EH (cell line): ENCODE results near the gene ZSCAN32.

Experiments
- DNase-seq: peaks from one replicate; pipeline ENCODE4 v3.0.0-alpha.2; 2015; ENCODE audit warnings: low read depth

Gene ZSCAN32

DNA sequence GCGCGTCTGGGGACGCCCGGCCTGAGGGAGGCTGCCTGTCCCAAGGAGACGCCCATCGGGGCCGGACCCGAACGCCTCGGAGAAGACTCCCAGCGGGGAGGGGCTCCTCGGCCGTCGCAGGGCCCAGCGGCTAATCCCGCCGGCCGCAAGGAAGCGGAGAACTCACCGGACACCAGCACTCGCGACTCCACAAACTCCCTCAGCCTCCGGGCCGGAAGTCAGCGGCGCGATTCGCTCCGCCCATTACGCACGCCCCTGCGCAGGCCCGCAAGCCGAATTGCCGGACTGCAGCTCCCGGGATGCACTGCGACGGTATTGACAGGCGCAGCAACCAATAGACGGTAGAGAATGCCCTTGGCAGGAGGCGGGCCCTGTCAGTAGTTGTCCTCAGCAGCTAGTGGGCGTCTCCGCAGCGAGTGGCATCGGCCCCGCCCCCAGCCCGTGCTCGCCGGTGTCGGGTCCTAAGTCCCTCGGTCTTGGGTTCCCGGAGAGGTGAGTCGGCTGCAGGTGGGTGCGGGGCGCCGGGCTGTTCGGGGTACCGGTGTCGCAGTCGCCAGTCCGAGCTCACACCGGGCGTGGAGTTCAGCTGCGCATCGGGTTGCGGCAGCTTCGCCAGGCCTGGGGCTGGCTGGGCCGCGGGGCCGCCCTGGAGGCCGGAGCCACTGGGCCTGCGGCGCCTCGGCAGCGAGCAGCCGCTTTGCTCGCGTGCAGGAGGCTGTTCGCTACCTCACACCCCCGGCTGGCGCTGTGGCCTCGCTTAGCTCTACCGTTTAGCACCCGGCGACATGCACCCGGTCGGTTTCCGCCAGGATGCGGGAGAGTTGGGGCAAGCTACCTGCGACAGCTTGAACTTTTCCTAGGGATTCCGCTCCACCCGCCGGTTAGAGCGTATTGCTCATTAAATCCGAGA lies at the start of gene ZSCAN32, which contains the start of gene ZNF174:
TSS of gene ZSCAN32 (minus strand) at position 226 of the 910 bp plus-strand sequence. CDS start 3,447 bp downstream, outside the sequence.
TSS of gene ZNF174 (plus strand) at position 437 of the 910 bp plus-strand sequence. CDS start 790 bp downstream, outside the sequence.
- peak; percentile 99 for DNase-seq

DNA sequence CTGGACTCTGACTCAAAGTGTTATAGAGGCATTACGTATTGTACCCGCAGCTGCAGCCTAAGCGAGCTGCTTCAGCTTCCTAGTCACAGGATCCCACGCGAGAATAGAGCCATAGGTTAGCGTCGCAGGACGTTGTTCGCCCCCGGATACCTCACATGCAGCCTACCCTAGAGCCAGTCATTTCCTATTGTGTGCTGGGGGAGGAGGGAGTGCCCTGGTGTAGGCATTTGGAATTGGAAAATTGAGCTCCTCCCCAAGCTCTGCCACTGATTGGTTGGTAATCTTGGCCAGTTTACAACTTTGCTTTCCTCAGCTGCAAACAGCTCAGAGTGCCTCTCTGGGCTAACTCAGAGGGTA lies 43.2 kb upstream of the ZSCAN32 start:
- peak; percentile 84 for DNase-seq

DNA sequence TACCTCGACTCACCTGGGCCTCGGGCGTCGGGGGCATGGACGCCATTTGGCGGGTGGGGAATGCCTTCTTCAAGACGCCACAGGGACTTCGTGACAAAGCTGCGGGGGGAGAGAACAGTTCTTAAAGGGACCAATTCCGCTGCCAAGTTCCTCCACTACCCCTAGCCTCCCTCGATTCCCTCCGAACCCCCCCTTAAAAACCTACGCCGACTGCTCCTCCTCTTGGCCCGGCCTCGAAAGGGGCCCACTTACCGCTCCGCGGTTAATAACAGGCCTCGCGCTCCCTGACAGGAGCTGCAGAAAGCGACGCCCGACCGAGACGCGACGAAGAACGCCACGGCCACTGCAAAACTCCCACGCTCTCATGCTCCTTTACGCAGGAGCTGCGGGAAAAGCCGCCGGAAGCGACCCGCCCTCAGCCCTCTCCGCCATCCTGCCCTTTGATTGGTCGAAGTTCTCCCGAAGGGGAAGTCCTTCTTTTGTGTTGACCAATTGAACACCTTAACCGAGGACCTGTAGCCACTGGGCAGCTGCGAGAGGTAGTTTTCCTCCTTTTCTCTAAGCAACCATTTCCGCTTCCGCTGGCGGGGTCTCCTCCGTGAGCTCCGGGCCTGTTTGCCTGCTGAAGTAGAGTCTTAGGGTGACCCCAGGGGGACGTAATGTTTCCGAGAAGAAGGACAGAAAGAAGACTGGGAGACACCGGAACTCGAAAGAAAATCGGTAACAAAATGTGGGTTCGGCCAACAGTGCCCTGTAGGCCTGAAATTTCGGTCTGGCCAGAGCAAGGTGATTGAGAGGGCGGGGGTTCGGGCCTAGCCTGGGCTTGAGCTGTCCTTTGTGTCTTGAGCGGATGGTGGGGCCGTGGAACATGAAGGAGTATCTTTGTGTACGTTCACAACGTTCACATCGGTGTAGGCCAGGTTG lies 42.6 kb upstream of the ZSCAN32 start, which contains the start of the genes NAA60 and ZNF597:
TSS of gene NAA60 (plus strand) at position 573 of the 924 bp plus-strand sequence. CDS start 32,548 bp downstream, outside the sequence.
TSS of gene ZNF597 (minus strand) at position 397 of the 924 bp plus-strand sequence. CDS start at position 46, 351 bp downstream.
- DNase-seq = peak; percentile 95

DNA sequence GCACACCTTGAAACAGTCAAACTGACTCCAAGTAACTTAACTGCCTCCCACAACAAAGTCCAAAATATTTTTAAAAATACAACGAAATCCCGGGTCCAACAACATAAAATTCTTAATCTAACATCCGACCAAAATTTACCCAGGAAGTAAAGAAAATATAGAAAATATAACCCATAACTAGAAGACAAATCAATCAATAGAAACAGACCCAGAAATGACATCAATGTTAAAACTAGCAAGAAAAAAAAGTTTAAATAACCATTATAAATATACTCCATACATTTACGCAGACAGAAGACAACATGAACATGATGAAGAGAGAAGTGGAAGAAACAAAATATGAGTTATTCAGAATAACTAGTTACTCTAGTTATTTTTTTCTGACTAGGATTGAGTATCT lies 38.8 kb upstream of the ZSCAN32 start:
- no peak for DNase-seq

DNA sequence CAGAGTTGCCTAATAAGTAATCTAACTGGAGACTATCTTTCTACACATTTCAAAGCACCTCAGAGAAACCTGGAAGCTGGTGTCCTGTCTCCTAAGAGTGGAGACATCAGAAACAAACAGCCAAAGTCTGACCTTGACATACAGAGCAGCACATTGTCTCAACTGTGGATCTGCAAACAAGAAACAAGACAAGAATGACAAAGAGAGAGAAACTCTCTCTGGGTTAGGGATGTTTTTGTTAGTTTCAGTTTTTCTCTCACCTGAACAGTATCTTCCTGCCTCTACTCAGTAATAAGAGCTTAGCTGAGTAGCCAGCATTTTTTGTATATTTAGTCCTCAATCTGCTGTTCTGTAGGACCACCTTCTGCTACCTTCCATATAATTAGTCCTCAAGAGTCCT lies 33.6 kb upstream of the ZSCAN32 start:
- DNase-seq = no peak

DNA sequence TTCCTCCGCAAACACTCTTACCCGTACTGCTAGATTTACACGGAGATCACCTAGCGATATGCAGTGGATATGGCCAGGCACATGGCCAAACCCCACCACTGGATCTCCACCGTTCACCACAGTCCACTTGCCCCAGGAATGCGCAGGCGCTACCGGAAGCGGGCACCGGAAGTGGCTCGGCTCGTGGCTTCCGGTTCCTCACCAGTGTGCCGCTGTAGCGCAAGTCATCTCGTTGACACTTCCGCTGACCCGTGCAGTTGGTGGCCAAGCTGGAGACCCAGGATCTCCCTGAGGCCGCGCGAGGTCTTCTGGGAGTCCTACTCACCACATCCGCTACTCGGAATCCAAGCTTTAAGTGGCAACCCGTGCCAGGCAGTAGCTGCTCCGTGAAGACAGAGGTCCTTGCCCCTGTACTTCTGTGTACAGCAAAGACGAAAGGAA lies 31.0 kb upstream of the ZSCAN32 start:
- DNase-seq = peak; percentile 73

DNA sequence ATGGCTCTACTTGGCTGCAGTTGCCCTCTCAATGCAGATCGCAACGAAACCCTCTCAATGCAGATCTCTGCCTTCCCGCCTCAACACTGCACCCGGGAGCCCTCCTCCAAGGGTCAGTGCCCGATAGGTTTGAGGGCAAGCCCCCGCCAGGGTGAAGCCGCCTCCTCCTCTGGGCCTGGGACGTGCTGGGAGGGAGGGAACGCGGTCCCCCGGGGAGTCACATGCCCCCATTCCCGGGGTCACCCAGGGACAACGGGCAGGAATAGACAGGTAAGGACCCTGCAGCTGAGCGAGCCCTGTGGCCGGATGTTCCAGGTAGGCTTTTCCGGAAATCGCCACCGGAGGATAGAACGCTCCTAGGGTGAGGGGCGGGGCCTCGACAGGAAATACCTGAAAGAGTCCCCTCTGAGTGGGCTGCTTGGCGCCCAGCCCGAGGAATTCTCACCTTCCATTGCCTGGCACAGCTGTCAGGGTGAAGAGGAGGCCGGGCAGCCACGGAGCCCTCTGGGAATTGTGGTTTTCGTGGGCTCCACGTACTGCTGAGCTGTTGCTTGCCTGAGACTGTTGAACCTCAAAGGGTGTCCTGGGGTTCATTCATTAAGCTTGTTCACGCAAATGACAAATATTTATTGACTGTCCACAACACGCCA lies 13.1 kb upstream of the ZSCAN32 start:
- no peak for DNase-seq

DNA sequence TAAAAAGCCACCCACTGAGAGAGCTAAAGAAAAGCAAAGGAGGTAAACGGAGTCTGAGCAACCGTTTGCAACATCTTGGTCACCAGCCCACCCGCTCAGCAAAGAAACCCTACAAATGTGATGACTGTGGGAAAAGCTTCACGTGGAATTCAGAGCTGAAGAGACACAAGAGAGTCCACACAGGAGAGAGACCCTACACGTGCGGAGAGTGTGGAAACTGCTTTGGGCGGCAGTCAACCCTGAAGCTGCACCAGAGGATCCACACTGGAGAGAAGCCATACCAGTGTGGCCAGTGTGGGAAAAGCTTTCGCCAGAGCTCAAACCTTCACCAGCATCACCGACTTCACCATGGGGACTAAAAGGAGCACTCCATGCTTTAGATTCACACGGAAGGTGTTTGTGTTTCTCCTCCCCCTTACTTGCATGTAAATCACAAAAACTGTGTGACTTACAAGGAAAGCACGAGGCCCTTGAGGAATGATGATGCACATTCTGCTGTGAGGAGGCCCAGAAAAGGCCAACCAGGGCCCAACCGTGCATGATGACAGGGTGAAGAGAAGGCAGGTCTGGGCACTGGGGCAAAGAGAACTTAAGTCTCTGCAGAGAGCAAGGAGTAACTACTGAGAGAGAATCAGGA lies 7.9 kb upstream of the ZSCAN32 start:
- no peak for DNase-seq

DNA sequence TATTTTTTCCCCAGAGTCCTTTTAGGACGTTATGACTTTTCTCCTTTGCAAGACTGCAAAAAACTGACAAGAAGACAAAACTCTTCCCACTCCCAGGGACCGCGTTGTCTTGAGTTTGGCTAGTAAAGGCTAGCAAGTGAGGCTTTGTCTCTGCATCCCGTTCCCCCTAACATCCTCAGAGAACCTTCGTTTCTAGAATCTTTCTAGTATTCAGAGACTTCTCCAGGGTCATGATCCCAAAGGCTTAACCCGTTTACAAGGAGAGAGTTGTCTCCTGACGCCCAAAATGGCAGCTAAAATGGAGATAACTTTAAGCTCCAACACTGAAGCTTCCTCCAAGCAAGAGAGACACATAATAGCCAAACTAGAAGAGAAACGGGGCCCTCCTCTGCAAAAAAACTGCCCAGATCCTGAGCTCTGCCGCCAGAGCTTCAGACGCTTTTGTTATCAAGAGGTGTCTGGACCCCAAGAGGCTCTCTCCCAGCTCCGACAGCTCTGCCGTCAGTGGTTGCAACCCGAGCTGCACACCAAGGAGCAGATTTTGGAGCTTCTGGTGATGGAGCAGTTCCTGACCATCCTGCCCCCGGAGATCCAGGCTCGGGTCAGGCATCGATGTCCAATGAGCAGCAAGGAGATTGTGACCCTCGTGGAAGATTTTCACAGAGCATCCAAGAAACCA lies 1.1 kb upstream of the ZSCAN32 start:
- DNase-seq = peak; percentile 20

DNA sequence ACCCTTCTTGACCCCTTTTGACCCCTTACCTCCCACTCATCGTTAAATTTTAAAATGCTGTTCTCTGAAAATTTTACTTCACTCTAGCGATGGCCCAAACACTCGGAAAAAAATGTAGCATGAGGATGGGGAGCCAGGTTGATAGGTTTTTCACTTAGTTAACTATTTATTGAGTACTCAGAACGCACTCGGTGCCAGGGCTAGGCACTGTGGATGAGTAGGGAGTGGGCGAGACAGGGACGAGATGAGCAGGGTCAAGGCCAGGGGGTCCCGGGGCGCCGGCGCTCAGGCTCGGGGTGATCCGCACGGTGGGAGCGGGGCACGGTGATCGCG lies 392 bp downstream of the ZSCAN32 start:
- DNase-seq = no peak

DNA sequence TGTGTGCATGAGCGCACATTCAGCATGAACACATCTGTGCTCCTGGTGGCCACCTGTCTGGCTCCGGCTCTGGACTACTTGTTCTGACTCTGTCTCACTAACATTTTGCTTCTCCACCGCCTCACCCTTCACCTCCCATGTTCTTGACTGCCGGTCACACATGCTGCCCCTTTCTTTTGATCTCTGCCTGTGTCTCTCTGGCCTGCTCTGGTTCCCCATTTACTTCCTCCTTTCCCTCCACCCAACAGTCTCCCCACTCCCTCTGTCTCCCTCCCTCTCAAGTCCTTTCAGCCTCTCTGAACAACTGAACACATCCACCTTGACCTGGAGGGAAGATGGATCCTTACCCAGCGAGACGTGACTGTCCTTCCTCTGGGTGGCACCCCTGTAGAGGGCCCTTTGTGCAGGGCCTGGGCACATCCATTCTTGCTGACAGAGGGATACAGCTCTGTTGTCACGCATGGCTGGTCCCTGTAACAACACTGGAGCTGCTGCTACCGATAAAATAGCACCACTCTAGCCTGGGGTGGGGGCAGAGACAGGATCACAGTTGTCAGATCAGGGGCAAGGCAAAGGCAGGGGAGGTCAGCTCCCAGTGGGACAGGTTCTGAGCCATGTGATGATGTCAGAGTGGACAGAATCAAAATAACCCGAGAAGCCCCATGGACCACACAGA lies 11.0 kb downstream of the ZSCAN32 start:
- DNase-seq = no peak

DNA sequence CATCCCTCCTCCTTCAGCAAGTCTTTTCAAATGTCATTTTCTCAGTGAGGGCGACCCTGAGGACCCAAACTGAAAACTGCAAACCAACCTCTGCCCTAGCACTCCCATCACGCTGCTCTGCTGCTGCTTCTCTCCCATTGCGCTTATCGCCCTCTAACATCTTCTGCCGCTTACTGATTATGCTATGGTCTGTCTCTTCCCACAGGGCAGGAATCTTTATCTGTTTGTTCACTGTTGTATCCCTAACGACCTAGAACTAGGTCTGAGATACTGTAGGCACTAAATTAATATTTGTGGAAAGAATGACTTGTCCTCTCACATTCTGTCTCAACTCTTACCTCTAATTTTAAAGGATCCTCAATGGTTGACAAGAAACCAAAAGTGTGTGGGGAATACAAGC lies 12.5 kb downstream of the ZSCAN32 start:
- DNase-seq = no peak

DNA sequence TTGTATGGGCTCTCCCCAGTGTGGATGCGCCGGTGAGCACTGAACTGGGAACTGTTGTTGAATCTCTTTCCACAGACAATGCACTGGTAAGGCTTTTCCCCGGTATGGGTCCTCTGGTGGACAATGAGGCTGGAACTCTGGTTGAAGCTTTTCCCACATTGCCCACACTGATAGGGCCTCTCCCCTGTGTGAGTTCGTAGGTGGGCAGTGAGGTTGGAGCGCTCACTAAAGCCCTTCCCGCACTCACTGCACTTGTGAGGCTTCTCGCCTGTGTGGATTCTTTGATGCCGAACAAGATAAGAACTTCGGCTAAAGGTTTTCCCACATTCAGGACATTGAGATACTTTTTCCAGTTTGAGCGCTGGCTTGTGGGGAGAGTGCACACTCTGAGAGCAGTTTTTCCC lies 17.8 kb downstream of the ZSCAN32 start:
- no peak for DNase-seq

DNA sequence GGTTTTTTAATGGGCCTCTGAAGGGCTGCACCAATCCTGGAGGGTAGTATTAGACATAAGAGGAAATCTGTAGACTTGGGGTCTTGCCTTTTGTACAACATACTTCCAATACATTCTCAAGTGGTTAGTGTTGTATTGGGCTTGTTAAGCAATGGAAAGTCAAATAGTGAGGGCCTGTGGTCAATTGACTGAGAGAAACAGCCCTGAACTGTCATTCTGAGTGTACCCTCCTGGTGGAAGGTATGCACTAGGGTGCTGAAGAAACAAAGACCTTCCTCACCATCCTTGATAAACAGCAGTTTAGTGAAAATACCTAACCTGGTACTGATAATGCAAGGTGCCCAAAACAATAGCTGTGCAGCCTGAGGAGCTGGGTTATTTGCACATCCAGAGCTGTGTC lies 22.9 kb downstream of the ZSCAN32 start:
- DNase-seq = no peak

DNA sequence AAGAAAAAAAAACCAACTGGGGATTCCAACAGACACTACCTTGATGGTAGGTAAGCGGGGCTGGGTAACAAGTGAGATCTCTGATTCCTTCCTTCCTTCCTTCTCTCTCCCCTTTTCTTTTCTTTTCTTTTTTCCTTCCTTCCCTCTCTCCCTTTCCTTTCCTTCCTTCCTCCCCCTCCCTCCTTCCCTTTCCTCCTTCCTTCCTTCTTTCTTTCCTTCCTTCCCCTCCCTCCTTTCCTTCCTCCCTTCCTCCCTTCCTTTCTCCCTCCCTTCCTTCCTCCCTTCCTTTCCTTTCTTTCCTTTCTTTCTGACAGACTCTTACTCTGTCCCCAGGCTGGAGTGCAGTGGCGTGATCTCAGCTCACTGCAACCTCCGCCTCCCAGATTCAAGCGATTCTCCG lies 25.1 kb downstream of the ZSCAN32 start:
- DNase-seq = no peak

DNA sequence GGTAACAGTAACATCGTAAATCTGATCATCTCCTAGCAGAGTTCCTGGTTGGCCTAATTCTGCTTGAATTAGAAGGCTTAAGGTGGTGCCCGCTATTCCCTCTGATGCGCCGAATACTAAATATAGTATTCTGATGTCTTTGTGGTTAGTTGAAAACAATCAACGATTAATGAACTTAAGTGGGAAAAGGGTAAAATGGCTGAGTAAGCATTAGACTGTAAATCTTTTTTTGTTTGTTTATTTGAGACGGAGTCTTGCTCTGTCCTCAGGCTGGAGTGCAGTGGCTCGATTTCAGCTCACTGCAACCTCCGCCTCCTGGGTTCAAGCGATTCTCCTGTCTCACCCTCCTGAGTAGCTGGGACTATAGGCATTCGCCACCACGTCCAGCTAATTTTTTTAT lies 31.7 kb downstream of the ZSCAN32 start:
- no peak for DNase-seq

DNA sequence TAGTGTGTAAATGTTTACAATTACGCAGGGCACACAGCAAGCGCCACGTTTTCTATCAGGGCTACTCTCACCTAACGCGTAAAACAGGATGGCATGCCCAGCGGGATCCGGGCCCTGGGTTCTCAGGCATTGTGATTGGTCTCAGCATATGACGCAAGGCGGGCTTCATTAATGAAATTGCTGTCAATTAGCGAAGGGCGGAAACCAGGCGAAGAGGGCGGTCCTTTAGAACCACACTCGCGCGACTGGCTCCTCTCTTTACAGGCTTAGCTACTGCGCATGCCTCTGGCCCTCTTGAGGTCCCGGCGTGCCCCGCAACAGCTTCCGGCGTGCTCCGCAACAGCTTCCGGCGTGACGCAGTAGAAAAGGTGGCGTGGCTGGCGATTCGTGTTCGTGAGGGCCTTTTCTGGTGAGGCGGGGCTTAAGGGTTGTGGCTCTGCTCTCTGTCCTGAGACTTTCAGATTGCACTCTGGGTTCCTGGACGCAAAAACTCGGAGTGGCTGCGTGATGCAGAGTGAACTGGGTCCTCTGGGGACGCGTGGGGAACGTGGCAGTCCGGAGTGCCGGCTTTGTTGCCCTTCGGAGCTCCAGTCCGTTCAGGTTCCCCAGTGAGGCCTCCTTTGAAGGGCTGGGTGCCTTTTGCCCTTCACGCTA lies 35.9 kb downstream of the ZSCAN32 start:
- DNase-seq = peak; percentile 95

DNA sequence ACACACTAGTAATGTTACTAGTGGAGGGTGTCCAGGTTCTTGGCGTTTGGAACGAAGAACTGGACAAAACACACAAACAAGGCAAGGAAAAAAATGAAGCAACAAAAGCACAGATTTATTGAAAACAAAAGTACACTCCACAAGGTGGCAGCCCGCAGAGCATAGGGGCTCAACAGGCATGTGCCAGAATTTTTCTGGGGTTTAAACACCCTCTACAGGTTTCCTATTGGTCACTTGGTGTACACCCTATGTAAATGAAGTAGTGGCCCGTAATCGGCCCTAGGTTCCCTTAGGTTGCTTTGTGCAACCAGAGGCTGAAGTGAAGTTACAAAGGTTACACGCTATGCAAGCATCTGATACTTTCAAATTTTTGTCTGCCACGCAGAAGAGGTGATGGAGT lies 37.0 kb downstream of the ZSCAN32 start:
- DNase-seq = no peak

DNA sequence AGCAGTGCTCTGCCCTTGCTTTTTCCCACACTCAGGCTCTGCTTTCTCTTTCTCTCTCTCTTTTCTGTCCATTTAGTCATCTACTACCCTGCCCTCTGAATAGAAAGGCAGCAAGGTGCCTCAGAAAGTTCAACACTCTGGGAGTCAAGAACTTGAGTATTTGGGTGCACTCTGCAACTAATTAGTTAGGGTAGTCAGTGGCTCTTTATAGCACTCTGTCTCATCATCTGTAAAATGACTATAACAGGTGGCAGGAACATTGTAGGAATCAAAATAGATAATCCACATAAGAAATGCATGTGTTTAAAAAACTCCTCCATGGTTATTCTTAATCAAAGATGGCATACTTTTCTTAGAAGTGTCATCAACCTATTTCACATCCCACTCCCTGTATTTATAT lies 37.9 kb downstream of the ZSCAN32 start:
- no peak for DNase-seq

DNA sequence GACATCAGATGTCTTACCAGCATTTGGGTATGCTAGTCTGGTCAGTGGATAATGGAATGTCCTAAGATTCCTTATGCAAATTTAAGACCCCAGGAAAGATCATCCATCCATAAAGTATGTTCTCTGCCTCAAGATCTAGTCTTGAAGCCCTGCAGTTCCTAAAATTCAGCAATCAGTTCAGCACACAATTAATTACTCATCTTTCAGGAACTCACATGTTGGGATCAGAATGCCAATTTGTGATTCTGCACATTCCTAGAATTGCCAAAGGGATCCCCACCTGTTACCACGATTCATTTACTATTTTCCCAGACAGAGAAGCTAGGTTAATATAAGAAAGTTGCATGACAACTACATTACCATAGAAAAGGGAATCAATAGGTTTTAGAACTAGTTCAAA lies 41.9 kb downstream of the ZSCAN32 start:
- DNase-seq = no peak
